ENCODE results near the gene TMEM229A.

GRCh38 chr7:124022551-124022950 lies 10.3 kb downstream of the TMEM229A start:
- TF ChIP-seq EP300 (IDR thresholded peaks at IDR 0.05) = no peak
- TF ChIP-seq, protein P1, sequence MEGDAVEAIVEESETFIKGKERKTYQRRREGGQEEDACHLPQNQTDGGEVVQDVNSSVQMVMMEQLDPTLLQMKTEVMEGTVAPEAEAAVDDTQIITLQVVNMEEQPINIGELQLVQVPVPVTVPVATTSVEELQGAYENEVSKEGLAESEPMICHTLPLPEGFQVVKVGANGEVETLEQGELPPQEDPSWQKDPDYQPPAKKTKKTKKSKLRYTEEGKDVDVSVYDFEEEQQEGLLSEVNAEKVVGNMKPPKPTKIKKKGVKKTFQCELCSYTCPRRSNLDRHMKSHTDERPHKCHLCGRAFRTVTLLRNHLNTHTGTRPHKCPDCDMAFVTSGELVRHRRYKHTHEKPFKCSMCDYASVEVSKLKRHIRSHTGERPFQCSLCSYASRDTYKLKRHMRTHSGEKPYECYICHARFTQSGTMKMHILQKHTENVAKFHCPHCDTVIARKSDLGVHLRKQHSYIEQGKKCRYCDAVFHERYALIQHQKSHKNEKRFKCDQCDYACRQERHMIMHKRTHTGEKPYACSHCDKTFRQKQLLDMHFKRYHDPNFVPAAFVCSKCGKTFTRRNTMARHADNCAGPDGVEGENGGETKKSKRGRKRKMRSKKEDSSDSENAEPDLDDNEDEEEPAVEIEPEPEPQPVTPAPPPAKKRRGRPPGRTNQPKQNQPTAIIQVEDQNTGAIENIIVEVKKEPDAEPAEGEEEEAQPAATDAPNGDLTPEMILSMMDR (IDR thresholded peaks at IDR 0.05) = no peak
